H9 (cell line): ENCODE results near the gene TAS2R13. TPM values are rescaled to one million over a fixed set of nuclear protein-coding genes. Genes with fewer than 3 reads are reported as not detected.

Source experiments
- DNase-seq: peaks from one replicate; pipeline ENCODE4 v3.0.0-alpha.2; 2017
- H2AFZ ChIP-seq: one replicate; pipeline ENCODE4 v1.6.1; 2013; ENCODE audit warnings: mild to moderate bottlenecking, low read length, control low read depth, moderate library complexity
- H2AK5ac ChIP-seq: 2 replicates; pipeline ENCODE4 v1.6.1; 2013; ENCODE audit warnings: low read length, control low read depth, mixed read lengths; ENCODE audit not compliant: insufficient read length
- H2BK120ac ChIP-seq: one replicate; pipeline ENCODE4 v1.6.1; 2013; ENCODE audit warnings: low read depth, mild to moderate bottlenecking, low read length, control low read depth, inconsistent platforms; ENCODE audit not compliant: poor library complexity, severe bottlenecking
- H2BK12ac ChIP-seq: 2 replicates; pipeline ENCODE4 v1.6.1; 2013; ENCODE audit warnings: low read length, control low read depth, mixed read lengths, low read depth; ENCODE audit not compliant: insufficient read length
- H2BK15ac ChIP-seq: 2 replicates; pipeline ENCODE4 v1.6.1; 2013; ENCODE audit warnings: low read depth, low read length, control low read depth
- H2BK20ac ChIP-seq: one replicate; pipeline ENCODE4 v1.6.1; 2013; ENCODE audit warnings: low read depth, mild to moderate bottlenecking, low read length, control low read depth, inconsistent platforms; ENCODE audit not compliant: poor library complexity, severe bottlenecking
- H2BK5ac ChIP-seq: 2 replicates; pipeline ENCODE4 v1.6.1; 2013; ENCODE audit warnings: low read length, control low read depth, mixed read lengths; ENCODE audit not compliant: insufficient read length
- H3K14ac ChIP-seq: 2 replicates; pipeline ENCODE4 v1.6.1; 2013; ENCODE audit warnings: low read length, control low read depth; ENCODE audit not compliant: insufficient read depth
- H3K18ac ChIP-seq: 2 replicates; pipeline ENCODE4 v1.6.1; 2013; ENCODE audit warnings: low read depth, mild to moderate bottlenecking, mixed read lengths, low read length, control low read depth; ENCODE audit not compliant: insufficient read length
- H3K23ac ChIP-seq: 2 replicates; pipeline ENCODE4 v1.6.1; 2013; ENCODE audit warnings: low read length, control low read depth, mixed read lengths, low read depth; ENCODE audit not compliant: insufficient read length
- H3K23me2 ChIP-seq: 2 replicates; pipeline ENCODE4 v1.6.1; 2013; ENCODE audit warnings: low read depth, mild to moderate bottlenecking, mixed read lengths, low read length, control low read depth; ENCODE audit not compliant: insufficient read length, poor library complexity, severe bottlenecking
- H3K27ac ChIP-seq: 2 replicates; pipeline ENCODE4 v1.5.1; 2013; ENCODE audit warnings: low read length, control low read depth, mixed read lengths, low read depth; ENCODE audit not compliant: insufficient read length
- H3K27me3 ChIP-seq: 2 replicates; pipeline ENCODE4 v1.6.1; 2013; ENCODE audit warnings: low read length, control low read depth, inconsistent platforms; ENCODE audit not compliant: insufficient read depth
- H3K4ac ChIP-seq: 2 replicates; pipeline ENCODE4 v1.6.1; 2013; ENCODE audit warnings: low read depth, mild to moderate bottlenecking, control low read depth, inconsistent platforms, low read length, moderate library complexity
- H3K4me1 ChIP-seq: 2 replicates; pipeline ENCODE4 v1.6.1; 2013; ENCODE audit warnings: low read length, control low read depth, inconsistent platforms; ENCODE audit not compliant: insufficient read depth
- H3K4me2 ChIP-seq: 2 replicates; pipeline ENCODE4 v1.6.1; 2013; ENCODE audit warnings: low read length, control low read depth, mixed read lengths; ENCODE audit not compliant: insufficient read length, insufficient read depth
- H3K56ac ChIP-seq: 2 replicates; pipeline ENCODE4 v1.6.1; 2013; ENCODE audit warnings: low read depth, mild to moderate bottlenecking, mixed read lengths, low read length, control low read depth; ENCODE audit not compliant: insufficient read length
- H3K79me1 ChIP-seq: 2 replicates; pipeline ENCODE4 v1.6.1; 2013; ENCODE audit warnings: low read depth, mild to moderate bottlenecking, moderate library complexity, low read length, control low read depth, inconsistent platforms; ENCODE audit not compliant: insufficient read depth, poor library complexity, severe bottlenecking
- H3K79me2 ChIP-seq: 2 replicates; pipeline ENCODE4 v1.6.1; 2013; ENCODE audit warnings: low read length, control low read depth, inconsistent platforms; ENCODE audit not compliant: insufficient read depth
- H3K9ac ChIP-seq: 2 replicates; pipeline ENCODE4 v1.6.1; 2013; ENCODE audit warnings: low read length, control low read depth, mixed read lengths; ENCODE audit not compliant: insufficient read length; ENCODE audit errors: extremely low read depth
- H3K9me3 ChIP-seq: one replicate; pipeline ENCODE4 v1.6.1; 2013; ENCODE audit warnings: low read depth, low read length, inconsistent platforms; ENCODE audit not compliant: control insufficient read depth
- H3T11ph ChIP-seq: one replicate; pipeline ENCODE4 v1.6.1; 2013; ENCODE audit warnings: mild to moderate bottlenecking, low read length, control low read depth, inconsistent platforms
- H4K20me1 ChIP-seq: one replicate; pipeline ENCODE4 v1.6.1; 2013; ENCODE audit not compliant: control insufficient read depth, insufficient read length, insufficient read depth
- H4K5ac ChIP-seq: 2 replicates; pipeline ENCODE4 v1.6.1; 2013; ENCODE audit warnings: low read depth, mild to moderate bottlenecking, mixed read lengths, low read length, control low read depth; ENCODE audit not compliant: insufficient read length
- H4K8ac ChIP-seq: replicated peaks from 2 replicates; pipeline ENCODE4 v1.6.1; 2013; ENCODE audit warnings: low read length, control low read depth, mixed read lengths, low read depth; ENCODE audit not compliant: insufficient read length
- H4K91ac ChIP-seq: 2 replicates; pipeline ENCODE4 v1.6.1; 2013; ENCODE audit warnings: low read depth, mild to moderate bottlenecking, moderate library complexity, mixed read lengths, low read length, control low read depth; ENCODE audit not compliant: insufficient read length
- H3K27ac Mint-ChIP-seq, 3 experiments: 2 replicates in 2 of 3; 3 replicates in 1 of 3; pipeline ENCODE4 v1.8.0; 2020 to 2021; ENCODE audit warnings: mixed read lengths in 3 of 3, mild to moderate bottlenecking in 1 of 3, moderate library complexity in 1 of 3
- H3K27me3 Mint-ChIP-seq: 2 replicates; pipeline ENCODE4 v1.8.0; 2021; ENCODE audit warnings: low read depth, mild to moderate bottlenecking, moderate library complexity, mixed read lengths
- H3K36me3 Mint-ChIP-seq, 3 experiments: 2 replicates in 2 of 3; 3 replicates in 1 of 3; pipeline ENCODE4 v1.8.0; 2020 to 2021; ENCODE audit warnings: low read depth in 3 of 3, mixed read lengths in 3 of 3; ENCODE audit not compliant: insufficient read depth in 1 of 3
- H3K4me1 Mint-ChIP-seq, 2 experiments: 2 replicates each; pipeline ENCODE4 v1.8.0; 2020; ENCODE audit warnings: mixed read lengths in 2 of 2
- H3K4me3 Mint-ChIP-seq, 2 experiments: 2 replicates in 1 of 2; 3 replicates in 1 of 2; pipeline ENCODE4 v1.8.0; 2020 to 2021; ENCODE audit warnings: mild to moderate bottlenecking in 2 of 2, mixed read lengths in 2 of 2, moderate library complexity in 1 of 2
- H3K9me3 Mint-ChIP-seq, 2 experiments: 2 replicates in 1 of 2; 3 replicates in 1 of 2; pipeline ENCODE4 v1.8.0; 2020; ENCODE audit warnings: mild to moderate bottlenecking in 2 of 2, mixed read lengths in 2 of 2, moderate library complexity in 1 of 2
- WGBS: extraction: QIAGEN DNeasy Blood & Tissue Kit; methylation state at CpG from one replicate; pipeline ENCODE4 v1.1.7; 2013; ENCODE audit warnings: missing lambda C conversion rate, low lambda C conversion rate, mixed read lengths; ENCODE audit not compliant: insufficient read length; ENCODE audit errors: extremely low coverage; 5-methylcytosine and 5-hydroxymethylcytosine counted together
- total RNA-seq: library from RNA; stranded (reverse); gene quantifications from 2 replicates; pipeline ENCODE4 v1.2.1, GENCODE V29; 2021
- TF ChIP-seq, protein P1 (sequence below): fragments of 200-600 bp; sonication (generic); conservative IDR thresholded peaks from 3 replicates; pipeline ENCODE4 v1.8.0; 2021; ENCODE audit warnings: antibody characterized with exemption, mild to moderate bottlenecking

Gene TAS2R13
- total RNA-seq, 1 experiment from 2014 or later, result 0.50 TPM

- H2BK20ac ChIP-seq, result no peak overlapping the region
- TF ChIP-seq, protein P1, sequence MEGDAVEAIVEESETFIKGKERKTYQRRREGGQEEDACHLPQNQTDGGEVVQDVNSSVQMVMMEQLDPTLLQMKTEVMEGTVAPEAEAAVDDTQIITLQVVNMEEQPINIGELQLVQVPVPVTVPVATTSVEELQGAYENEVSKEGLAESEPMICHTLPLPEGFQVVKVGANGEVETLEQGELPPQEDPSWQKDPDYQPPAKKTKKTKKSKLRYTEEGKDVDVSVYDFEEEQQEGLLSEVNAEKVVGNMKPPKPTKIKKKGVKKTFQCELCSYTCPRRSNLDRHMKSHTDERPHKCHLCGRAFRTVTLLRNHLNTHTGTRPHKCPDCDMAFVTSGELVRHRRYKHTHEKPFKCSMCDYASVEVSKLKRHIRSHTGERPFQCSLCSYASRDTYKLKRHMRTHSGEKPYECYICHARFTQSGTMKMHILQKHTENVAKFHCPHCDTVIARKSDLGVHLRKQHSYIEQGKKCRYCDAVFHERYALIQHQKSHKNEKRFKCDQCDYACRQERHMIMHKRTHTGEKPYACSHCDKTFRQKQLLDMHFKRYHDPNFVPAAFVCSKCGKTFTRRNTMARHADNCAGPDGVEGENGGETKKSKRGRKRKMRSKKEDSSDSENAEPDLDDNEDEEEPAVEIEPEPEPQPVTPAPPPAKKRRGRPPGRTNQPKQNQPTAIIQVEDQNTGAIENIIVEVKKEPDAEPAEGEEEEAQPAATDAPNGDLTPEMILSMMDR, result no peak
- H3K36me3 Mint-ChIP-seq, result peaks cover 0 to 7% (median 0%) of the 10 kb centered on the region in 3 experiments; a peak in 2 of 7 replicates
- H3K56ac ChIP-seq, result no peak overlapping the region
- H2BK12ac ChIP-seq, result no peak overlapping the region
- H3K14ac ChIP-seq, result no peak overlapping the region
- H3K4me1 ChIP-seq, result no peaks in the 10 kb centered on the region
- H3K18ac ChIP-seq, result no peak overlapping the region
- no peak overlapping the region for H3K4ac ChIP-seq
- DNase-seq, result no peak
- H4K5ac ChIP-seq, result no peak overlapping the region
- H3K23ac ChIP-seq, result no peak overlapping the region
- no peak overlapping the region for H3K27ac ChIP-seq
- no peak overlapping the region for H3K4me2 ChIP-seq
- H3K27me3 ChIP-seq, result no peaks in the 10 kb centered on the region
- no peaks in the 10 kb centered on the region for H4K20me1 ChIP-seq
- H2AFZ ChIP-seq, result no peak overlapping the region
- H2BK15ac ChIP-seq, result no peak overlapping the region
- no CpG with 5 or more reads among the region's 5 CpGs for WGBS
- H3K27me3 Mint-ChIP-seq, result no peaks in the 10 kb centered on the region; the same call in 1 of the 2 replicates
- peaks cover 2% of the 10 kb centered on the region for H3K23me2 ChIP-seq
- no peak overlapping the region for H3T11ph ChIP-seq
- H3K4me3 Mint-ChIP-seq, result no peak overlapping the region
- H2BK5ac ChIP-seq, result no peak overlapping the region
- H3K4me1 Mint-ChIP-seq, result no peaks in the 10 kb centered on the region
- H2BK120ac ChIP-seq, result no peak overlapping the region
- H4K91ac ChIP-seq, result no peak overlapping the region
- H3K9me3 ChIP-seq, result no peaks in the 10 kb centered on the region
- no peaks in the 10 kb centered on the region; a peak in 1 of 5 replicates for H3K9me3 Mint-ChIP-seq
- H2AK5ac ChIP-seq, result no peak overlapping the region
- peak overlapping the region in 1 of 3 experiments; percentile 1; a peak in 1 of 7 replicates for H3K27ac Mint-ChIP-seq
- H3K79me2 ChIP-seq, result no peaks in the 10 kb centered on the region
- H4K8ac ChIP-seq, result no peak overlapping the region
- no peaks in the 10 kb centered on the region for H3K79me1 ChIP-seq
- no peak overlapping the region for H3K9ac ChIP-seq
Observed at GRCh38 chr12:10926269-10926668, 16.9 kb upstream of the TAS2R13 start.
